MM.1S (cell line): Measurements from ENCODE around the gene LTBP3.

Experiments used
- DNase-seq: peaks from one replicate; pipeline ENCODE4 v3.0.0-alpha.2; 2015
- H2AFZ ChIP-seq: fragments of 300-600 bp; sonication (generic); 2 replicates; pipeline ENCODE4 v1.6.0; 2016; ENCODE audit warnings: antibody characterized with exemption, low read length
- H3F3A ChIP-seq: fragments of 300-600 bp; sonication (generic); 2 replicates; pipeline ENCODE4 v1.6.1; 2016; ENCODE audit warnings: mild to moderate bottlenecking, antibody characterized with exemption, low read length, moderate library complexity, mixed read lengths; ENCODE audit not compliant: insufficient read depth
- H3K27ac ChIP-seq: fragments of 300-600 bp; sonication (generic); 2 replicates; pipeline ENCODE4 v1.5.1; 2016; ENCODE audit warnings: mild to moderate bottlenecking, low read length
- H3K27me3 ChIP-seq: fragments of 300-600 bp; sonication (generic); replicated peaks from 2 replicates; pipeline ENCODE4 v1.6.0; 2016; ENCODE audit warnings: low read length; ENCODE audit not compliant: insufficient read depth
- H3K36me3 ChIP-seq: fragments of 300-600 bp; sonication (generic); replicated peaks from 2 replicates; pipeline ENCODE4 v1.6.1; 2016; ENCODE audit warnings: mild to moderate bottlenecking, low read length, mixed read lengths; ENCODE audit not compliant: insufficient read depth
- H3K4me1 ChIP-seq: fragments of 300-600 bp; sonication (generic); 2 replicates; pipeline ENCODE4 v1.6.1; 2016; ENCODE audit warnings: low read length, mixed read lengths
- H3K4me2 ChIP-seq: fragments of 300-600 bp; sonication (generic); 2 replicates; pipeline ENCODE4 v1.6.0; 2016; ENCODE audit warnings: low read depth, low read length
- H3K4me3 ChIP-seq: fragments of 300-600 bp; sonication (generic); 2 replicates; pipeline ENCODE4 v1.5.1; 2016; ENCODE audit warnings: low read length, mixed read lengths
- H3K79me2 ChIP-seq: fragments of 300-600 bp; sonication (generic); 2 replicates; pipeline ENCODE4 v1.6.1; 2016; ENCODE audit warnings: mixed run types, low read length, mixed read lengths
- H3K9ac ChIP-seq: fragments of 300-600 bp; sonication (generic); 2 replicates; pipeline ENCODE4 v1.6.1; 2016; ENCODE audit warnings: low read length, mixed read lengths
- H3K9me2 ChIP-seq: fragments of 300-600 bp; sonication (generic); replicated peaks from 2 replicates; pipeline ENCODE4 v1.6.1; 2016; ENCODE audit warnings: mild to moderate bottlenecking, low read length, mixed read lengths; ENCODE audit not compliant: insufficient read depth
- H3K9me3 ChIP-seq: fragments of 300-600 bp; sonication (generic); replicated peaks from 2 replicates; pipeline ENCODE4 v1.6.1; 2016; ENCODE audit warnings: mild to moderate bottlenecking, low read length, mixed read lengths; ENCODE audit not compliant: insufficient read depth
- H4K20me1 ChIP-seq: fragments of 300-600 bp; sonication (generic); 2 replicates; pipeline ENCODE4 v1.6.1; 2016; ENCODE audit warnings: mild to moderate bottlenecking, low read length, moderate library complexity, mixed read lengths; ENCODE audit not compliant: insufficient read depth
- EZH2 ChIP-seq: fragments of 300-600 bp; sonication (generic); optimal IDR thresholded peaks from 2 replicates; pipeline ENCODE3; 2017; ENCODE audit warnings: low read depth, mild to moderate bottlenecking, antibody characterized with exemption, low read length, mixed read lengths
- EZH2phosphoT487 ChIP-seq: fragments of 300-600 bp; sonication (generic); IDR thresholded peaks from 2 replicates; pipeline ENCODE4 v1.6.1; 2018; ENCODE audit warnings: antibody characterized with exemption, low read length
- TF ChIP-seq, protein P1 (sequence below): fragments of 300-600 bp; sonication (generic); IDR thresholded peaks from 2 replicates; pipeline ENCODE4 v1.5.1; 2016; ENCODE audit warnings: antibody characterized with exemption, low read length, mixed read lengths

Gene LTBP3

DNA sequence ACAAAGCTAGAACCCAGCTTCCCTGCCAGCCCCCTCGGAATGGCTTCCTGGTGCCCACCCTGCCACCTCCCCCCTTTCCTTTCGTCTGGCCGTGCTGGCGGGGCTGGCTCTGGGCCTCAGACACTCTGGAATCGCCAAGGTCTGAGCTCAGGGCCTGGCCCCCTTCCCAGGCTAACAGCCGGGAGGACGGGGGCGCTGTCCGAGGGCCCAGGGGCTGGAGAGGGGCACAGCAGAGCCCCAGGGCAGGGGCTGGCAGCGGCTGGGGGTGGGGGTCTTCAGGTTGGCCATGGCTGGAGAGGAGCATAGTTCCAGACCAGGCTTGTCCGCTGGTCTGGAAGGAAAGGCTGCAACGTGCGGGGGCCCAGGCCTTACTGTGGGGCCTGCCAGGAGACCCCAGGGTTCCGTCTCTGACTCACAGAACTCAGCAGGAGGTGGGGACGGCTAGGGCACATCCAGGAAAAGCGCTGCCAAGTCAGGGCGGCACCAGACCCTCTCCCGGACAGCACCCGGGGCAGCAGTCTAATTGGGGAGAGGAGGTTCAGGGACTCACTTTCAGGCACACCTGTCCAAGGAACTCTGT, 861 bp upstream of the LTBP3 start:
- Histone ChIP-seq H3K9me2 (no peaks in the 10 kb centered on the region), H3K79me2 (no peaks in the 10 kb centered on the region), H3K9me3 (no peaks in the 10 kb centered on the region), H3K9ac (peak overlapping the region; percentile 65; the same call in 1 of the 2 replicates), H3K4me3 (peak overlapping the region; percentile 59), H3K4me1 (0 out of 2 replicates have a peak, but pooled peaks cover 5% of the 10 kb centered on the region), H3K4me2 (peak overlapping the region; percentile 79), H3K36me3 (no peaks in the 10 kb centered on the region), H3F3A (peaks cover 15% of the 10 kb centered on the region; the same call in 1 of the 2 replicates), H4K20me1 (no peaks in the 10 kb centered on the region), H3K27ac (no peak overlapping the region), H3K27me3 (no peaks in the 10 kb centered on the region), H2AFZ (peak overlapping the region; percentile 78)
- DNase-seq: no peak
- TF ChIP-seq, protein P1, sequence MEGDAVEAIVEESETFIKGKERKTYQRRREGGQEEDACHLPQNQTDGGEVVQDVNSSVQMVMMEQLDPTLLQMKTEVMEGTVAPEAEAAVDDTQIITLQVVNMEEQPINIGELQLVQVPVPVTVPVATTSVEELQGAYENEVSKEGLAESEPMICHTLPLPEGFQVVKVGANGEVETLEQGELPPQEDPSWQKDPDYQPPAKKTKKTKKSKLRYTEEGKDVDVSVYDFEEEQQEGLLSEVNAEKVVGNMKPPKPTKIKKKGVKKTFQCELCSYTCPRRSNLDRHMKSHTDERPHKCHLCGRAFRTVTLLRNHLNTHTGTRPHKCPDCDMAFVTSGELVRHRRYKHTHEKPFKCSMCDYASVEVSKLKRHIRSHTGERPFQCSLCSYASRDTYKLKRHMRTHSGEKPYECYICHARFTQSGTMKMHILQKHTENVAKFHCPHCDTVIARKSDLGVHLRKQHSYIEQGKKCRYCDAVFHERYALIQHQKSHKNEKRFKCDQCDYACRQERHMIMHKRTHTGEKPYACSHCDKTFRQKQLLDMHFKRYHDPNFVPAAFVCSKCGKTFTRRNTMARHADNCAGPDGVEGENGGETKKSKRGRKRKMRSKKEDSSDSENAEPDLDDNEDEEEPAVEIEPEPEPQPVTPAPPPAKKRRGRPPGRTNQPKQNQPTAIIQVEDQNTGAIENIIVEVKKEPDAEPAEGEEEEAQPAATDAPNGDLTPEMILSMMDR: no peak
- TF ChIP-seq EZH2 (no peak), EZH2phosphoT487 (no peak)

DNA sequence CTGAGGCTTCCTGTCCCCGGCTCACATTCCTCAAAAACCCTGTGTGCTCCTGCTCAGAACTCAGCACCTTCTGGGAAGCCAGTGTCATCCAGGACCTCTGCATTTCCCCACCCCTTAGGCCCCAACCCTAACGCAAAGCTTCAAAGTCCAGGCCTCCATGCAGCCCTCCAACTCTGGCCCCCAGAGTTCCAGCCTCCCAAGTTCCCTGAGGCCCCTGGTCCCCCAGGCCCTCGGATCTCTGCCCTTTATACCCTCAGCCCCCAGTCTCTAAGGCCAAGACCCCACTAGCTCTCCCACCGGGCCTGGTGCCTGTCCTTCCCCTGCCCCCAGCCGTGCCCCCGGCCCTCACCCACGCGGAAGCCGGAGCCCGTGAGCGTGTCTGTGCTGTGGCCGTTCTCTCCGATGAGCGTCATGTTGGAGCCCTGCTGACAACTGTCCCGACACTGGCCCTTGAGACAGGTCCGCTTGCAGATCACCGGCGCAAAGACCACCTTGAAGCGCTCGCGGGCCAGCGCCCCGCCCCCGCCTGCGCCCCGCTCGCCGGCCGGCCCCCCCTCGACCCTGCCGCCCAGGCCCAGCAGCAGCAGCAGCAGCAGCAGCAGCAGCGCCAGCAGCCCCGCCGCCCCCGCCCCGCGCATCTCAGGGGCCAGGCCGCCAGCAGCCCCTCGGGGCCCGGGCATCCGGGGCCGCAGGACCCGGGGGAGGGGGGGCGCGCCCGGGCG, 718 bp downstream of the LTBP3 start:
- H3K9me2 ChIP-seq: no peaks in the 10 kb centered on the region
- no peaks in the 10 kb centered on the region for H3K9me3 ChIP-seq
- H3K9ac ChIP-seq: no peak overlapping the region; the same call in 1 of the 2 replicates
- H3K27me3 ChIP-seq: no peaks in the 10 kb centered on the region
- no peak overlapping the region for H3K4me3 ChIP-seq
- no peak overlapping the region; the same call in 1 of the 2 replicates for H3K4me2 ChIP-seq
- H3F3A ChIP-seq: peaks cover 21% of the 10 kb centered on the region; the same call in 1 of the 2 replicates
- H3K4me1 ChIP-seq: peaks cover 11% of the 10 kb centered on the region
- no peaks in the 10 kb centered on the region for H3K79me2 ChIP-seq
- no peaks in the 10 kb centered on the region for H4K20me1 ChIP-seq
- TF ChIP-seq EZH2phosphoT487 (no peak), EZH2 (no peak)
- TF ChIP-seq, protein P1: no peak
- H3K27ac ChIP-seq: no peak overlapping the region
- H3K36me3 ChIP-seq: no peaks in the 10 kb centered on the region
- DNase-seq: no peak
- H2AFZ ChIP-seq: no peak overlapping the region

DNA sequence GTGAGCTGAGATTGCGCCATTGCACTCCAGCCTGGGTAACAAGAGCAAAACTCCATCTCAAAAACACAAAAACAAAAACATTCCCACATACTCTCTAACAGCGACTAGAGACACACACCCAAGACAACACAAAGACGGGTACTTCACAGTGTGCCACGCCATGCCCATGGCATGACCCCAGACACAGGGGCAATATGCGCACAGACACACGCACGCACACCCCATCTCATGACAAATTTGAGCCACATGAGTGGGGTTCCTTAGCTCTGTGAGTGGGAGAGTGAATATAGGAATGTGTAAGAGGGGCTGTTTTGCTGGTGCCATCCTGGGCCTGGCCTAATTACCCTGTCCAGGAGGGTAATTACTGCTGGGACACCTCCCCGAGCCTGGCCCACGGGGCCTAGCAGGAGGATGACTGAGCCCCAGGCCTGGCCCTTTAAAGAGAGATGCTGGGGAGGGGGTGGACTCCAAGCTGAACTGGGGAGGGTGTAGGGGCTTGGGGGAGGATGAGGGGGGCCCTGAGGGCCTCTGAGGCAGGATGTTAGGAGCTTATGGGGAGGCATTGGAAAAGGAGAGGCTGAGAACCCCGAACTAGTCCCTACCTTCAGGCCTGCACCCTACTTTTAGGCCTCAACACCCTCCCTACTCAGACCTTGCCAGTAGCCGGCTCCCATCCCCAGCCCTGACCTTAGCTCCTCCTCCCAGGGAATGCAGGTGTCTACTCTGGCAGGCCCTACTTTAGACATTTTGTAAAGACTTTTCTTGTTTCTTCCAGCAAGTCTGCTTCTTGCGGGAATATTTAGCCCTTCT, 1.5 kb downstream of the LTBP3 start:
- Histone ChIP-seq H3K9ac (no peak overlapping the region), H3F3A (peaks cover 24% of the 10 kb centered on the region), H3K4me3 (no peak overlapping the region), H3K27ac (no peak overlapping the region), H4K20me1 (no peaks in the 10 kb centered on the region), H3K27me3 (no peaks in the 10 kb centered on the region), H3K9me2 (no peaks in the 10 kb centered on the region), H3K4me2 (no peak overlapping the region), H3K9me3 (no peaks in the 10 kb centered on the region), H2AFZ (no peak overlapping the region), H3K36me3 (no peaks in the 10 kb centered on the region), H3K79me2 (no peaks in the 10 kb centered on the region), H3K4me1 (peaks cover 18% of the 10 kb centered on the region)
- TF ChIP-seq, protein P1: no peak
- TF ChIP-seq EZH2 (no peak), EZH2phosphoT487 (no peak)
- no peak for DNase-seq
